Sigmoid colon (tissue), 3 donors: Measurements from ENCODE around the gene CFTR.

Source experiments
- POLR2A ChIP-seq, 2 donors: fragments of 450-650 bp; IDR thresholded peaks; one replicate each; pipeline ENCODE4 v1.6.1; 2016; ENCODE audit warnings: antibody characterized with exemption in 2 of 2, mild to moderate bottlenecking in 2 of 2, moderate library complexity in 2 of 2
- TF ChIP-seq, protein P1 (sequence below), 4 experiments: fragments of 450-650 bp in 3 of 4; fragments of 200-600 bp in 1 of 4; IDR thresholded peaks; one replicate each; pipeline ENCODE4 v1.5.1; 2016 to 2019; ENCODE audit warnings: antibody characterized with exemption in 4 of 4, mild to moderate bottlenecking in 3 of 4, moderate library complexity in 2 of 4

DNA sequence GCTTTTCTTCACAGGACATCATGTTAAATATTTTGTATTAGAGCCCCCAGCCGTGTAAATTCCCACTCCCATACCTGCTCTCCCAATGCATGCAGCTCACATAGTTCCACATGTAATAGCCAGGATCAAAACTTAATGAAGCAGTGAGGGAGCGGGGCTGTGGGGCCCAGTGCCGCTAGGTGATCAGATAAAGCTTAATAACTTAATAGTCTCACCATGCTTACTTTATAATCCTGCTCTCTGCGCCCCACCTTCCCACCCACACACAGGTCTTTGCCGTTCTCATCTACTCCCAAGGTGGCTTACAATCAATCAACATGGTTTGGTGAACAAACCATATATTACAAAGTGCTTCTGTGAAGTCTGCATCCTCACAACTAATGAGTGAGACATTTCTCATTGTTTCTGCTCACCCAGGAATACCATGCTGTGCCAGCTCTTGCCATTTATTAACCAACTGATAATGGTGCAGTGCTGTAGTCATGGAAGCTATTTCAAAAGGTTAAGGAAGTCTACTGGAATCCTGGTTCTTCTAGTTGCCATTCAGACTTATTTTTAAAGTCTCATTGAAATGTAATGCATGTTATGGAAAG lies 237.0 kb downstream of the CFTR start:
- TF ChIP-seq, protein P1, sequence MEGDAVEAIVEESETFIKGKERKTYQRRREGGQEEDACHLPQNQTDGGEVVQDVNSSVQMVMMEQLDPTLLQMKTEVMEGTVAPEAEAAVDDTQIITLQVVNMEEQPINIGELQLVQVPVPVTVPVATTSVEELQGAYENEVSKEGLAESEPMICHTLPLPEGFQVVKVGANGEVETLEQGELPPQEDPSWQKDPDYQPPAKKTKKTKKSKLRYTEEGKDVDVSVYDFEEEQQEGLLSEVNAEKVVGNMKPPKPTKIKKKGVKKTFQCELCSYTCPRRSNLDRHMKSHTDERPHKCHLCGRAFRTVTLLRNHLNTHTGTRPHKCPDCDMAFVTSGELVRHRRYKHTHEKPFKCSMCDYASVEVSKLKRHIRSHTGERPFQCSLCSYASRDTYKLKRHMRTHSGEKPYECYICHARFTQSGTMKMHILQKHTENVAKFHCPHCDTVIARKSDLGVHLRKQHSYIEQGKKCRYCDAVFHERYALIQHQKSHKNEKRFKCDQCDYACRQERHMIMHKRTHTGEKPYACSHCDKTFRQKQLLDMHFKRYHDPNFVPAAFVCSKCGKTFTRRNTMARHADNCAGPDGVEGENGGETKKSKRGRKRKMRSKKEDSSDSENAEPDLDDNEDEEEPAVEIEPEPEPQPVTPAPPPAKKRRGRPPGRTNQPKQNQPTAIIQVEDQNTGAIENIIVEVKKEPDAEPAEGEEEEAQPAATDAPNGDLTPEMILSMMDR (IDR thresholded peaks at IDR 0.05), result no peak
- TF ChIP-seq POLR2A (IDR thresholded peaks at IDR 0.05), result no peak
